GM18951 (cell line): Measurements from ENCODE around the gene FAM53B.

ENCODE experiments used
- POLR2A ChIP-seq: IDR thresholded peaks from 4 replicates; pipeline ENCODE4 v1.6.1; 2011; ENCODE audit warnings: mild to moderate bottlenecking; ENCODE audit not compliant: insufficient read length, insufficient read depth; ENCODE audit errors: extremely low read depth
- in situ Hi-C: fragments of 300-500 bp; cut with MboI; formaldehyde crosslinking; loops from one replicate; pipeline ENCODE4 v1.12.0; 2022; ENCODE audit warnings: low sequenced_read_pairs, mixed read lengths, inconsistent platforms; ENCODE audit not compliant: unreplicated experiment

The FAM53B gene

GRCh38 chr10:124739119-124739921 is 4.9 kb downstream of the FAM53B start:
- TF ChIP-seq POLR2A = no peak
- in situ Hi-C loops = no loop called here

GRCh38 chr10:124738441-124738840 is 5.7 kb downstream of the FAM53B start:
- in situ Hi-C loops = no loop called here
- no peak for TF ChIP-seq POLR2A

GRCh38 chr10:124737708-124738107 is 6.5 kb downstream of the FAM53B start:
- TF ChIP-seq POLR2A = no peak
- in situ Hi-C loops = no loop called here

- in situ Hi-C loops = no loop called here
- TF ChIP-seq POLR2A = no peak
Observed at GRCh38 chr10:124737221-124737620, 7.0 kb downstream of the FAM53B start.

GRCh38 chr10:124736491-124737136 is 7.6 kb downstream of the FAM53B start:
- in situ Hi-C loops = no loop called here
- TF ChIP-seq POLR2A = no peak

GRCh38 chr10:124735491-124736286 is 8.5 kb downstream of the FAM53B start:
- in situ Hi-C loops = no loop called here
- TF ChIP-seq POLR2A = no peak

- no peak for TF ChIP-seq POLR2A
- in situ Hi-C loops = no loop called here
Observed at GRCh38 chr10:124734311-124735166, 9.6 kb downstream of the FAM53B start.

GRCh38 chr10:124733571-124734245 is 10.5 kb downstream of the FAM53B start:
- TF ChIP-seq POLR2A = no peak
- in situ Hi-C loops = no loop called here

GRCh38 chr10:124732931-124733570 is 11.1 kb downstream of the FAM53B start:
- in situ Hi-C loops = no loop called here
- no peak for TF ChIP-seq POLR2A

- no peak for TF ChIP-seq POLR2A
- in situ Hi-C loops = no loop called here
Observed at GRCh38 chr10:124731551-124731950, 12.6 kb downstream of the FAM53B start.

GRCh38 chr10:124730790-124731189 is 13.4 kb downstream of the FAM53B start:
- in situ Hi-C loops = no loop called here

More at GRCh38 chr10:124730790-124731189, 13.4 kb downstream of the FAM53B start:
- no peak for TF ChIP-seq POLR2A
